Sciatic nerve (tissue), 2 donors: ENCODE measurements around the gene ALDH7A1. TPM values are rescaled to one million over a fixed set of nuclear protein-coding genes. Genes with fewer than 3 reads are reported as not detected.

ENCODE experiments used
- ATAC-seq: fragments of 200-7000 bp; cut with Tn5 transposase; one replicate; pipeline ENCODE4 v1.9.1; 2020; ENCODE audit warnings: mild to moderate bottlenecking, moderate library complexity
- DNase-seq: peaks from one replicate; pipeline ENCODE4 v3.0.0-alpha.2; 2020; ENCODE audit warnings: low spot score
- intact Hi-C: fragments of 100-400 bp; cut with DNase I; formaldehyde crosslinking; loops from one replicate; pipeline ENCODE4 v1.14.2; 2022
- total RNA-seq: library from RNA; stranded (reverse); fragmentation: NEBNext Ultra II Directional; extraction: Animal tissue kit (Norgen Biotek cat#: 25700); gene quantifications from one replicate; pipeline ENCODE4 v1.2.1, GENCODE V29; 2021
- donor health status: DM: no; HTN: no; CAD: no.
- donor health status: DM: no; HTN: no; CAD: no.

The ALDH7A1 gene
- total RNA-seq, 1 donor from 2014 or later, result 63.0 TPM

DNA sequence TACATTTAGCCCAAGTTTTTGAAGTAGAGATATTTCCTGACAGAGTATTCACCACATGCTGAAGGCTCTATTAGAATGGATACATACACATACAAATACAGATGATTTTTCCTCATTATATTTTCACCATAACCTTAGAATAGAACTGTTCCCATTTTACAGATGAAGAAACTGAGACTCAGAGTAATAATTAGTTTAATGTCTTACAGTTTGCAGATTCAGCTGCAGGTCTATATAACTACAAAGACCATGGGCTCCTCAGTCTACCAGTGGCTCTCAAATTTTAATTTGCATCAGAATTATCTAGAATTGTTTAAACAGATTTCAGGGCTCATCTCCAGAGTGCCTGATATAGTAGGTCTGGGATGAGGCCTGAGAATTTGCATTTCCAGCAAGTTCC lies 107.4 kb downstream of the ALDH7A1 start:
- intact Hi-C loops, result no loop called here
- ATAC-seq (no peak), DNase-seq (no peak)

DNA sequence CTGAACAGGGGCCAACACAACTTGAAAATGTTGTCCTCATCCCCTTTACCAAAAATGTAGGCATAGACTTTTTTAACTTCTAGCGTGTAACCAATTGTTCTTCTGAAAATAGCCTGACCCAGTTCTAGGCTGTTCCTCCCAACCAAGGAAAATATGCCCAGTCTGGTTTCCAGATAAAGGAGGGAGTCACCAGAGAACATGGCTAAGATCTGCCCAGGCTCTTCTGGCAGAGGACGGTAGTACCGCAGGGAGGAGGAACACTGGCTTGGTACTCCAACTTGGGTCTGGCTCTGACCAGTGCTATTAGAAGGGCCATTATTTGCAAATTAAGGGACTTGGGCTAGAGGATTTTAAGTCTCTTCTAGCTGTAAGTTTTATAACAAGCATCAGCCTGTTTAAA lies 108.7 kb downstream of the ALDH7A1 start:
- intact Hi-C loops, result no loop called here
- no peak for DNase-seq
- no peak for ATAC-seq

DNA sequence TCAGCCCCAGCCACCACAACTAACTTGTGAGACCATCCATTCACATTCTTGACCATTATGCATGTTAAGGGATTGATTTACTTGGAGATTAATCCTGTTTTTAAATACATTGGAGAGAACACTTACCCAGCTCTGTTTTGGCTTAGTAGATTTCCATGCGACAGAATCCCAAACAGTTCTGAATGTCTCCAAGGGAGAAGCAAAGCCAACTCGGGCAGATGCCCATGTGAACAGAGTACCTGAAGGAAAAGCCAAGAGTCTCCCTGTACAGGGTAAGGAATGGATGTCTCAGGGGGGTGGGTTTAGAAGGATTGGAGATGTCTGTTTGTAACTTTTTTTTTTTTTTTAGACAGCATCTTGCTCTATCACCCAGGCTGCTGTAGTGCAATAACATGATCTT lies 110.8 kb downstream of the ALDH7A1 start:
- intact Hi-C loops, result no loop called here
- DNase-seq (no peak), ATAC-seq (no peak)

DNA sequence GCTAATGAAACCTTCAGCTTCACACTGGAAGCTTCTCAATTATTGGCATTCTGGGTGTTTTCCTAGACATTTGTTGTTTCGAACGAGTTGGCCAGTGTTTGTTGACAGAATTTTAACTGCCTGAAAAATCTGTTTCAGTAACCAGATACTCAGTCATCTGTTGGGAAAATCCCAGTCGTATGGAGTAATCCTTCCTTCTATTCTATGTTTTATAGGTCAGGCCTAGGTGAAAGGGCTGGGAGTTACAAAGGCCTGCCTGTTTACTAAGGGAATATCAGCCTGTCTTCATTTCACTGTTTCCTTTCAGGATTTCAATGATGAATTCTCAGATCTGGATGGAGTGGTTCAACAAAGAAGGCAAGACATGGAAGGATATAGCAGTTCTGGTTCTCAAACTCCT lies 111.9 kb downstream of the ALDH7A1 start:
- intact Hi-C loops, result no loop called here
- peak; percentile 43 for ATAC-seq

DNA sequence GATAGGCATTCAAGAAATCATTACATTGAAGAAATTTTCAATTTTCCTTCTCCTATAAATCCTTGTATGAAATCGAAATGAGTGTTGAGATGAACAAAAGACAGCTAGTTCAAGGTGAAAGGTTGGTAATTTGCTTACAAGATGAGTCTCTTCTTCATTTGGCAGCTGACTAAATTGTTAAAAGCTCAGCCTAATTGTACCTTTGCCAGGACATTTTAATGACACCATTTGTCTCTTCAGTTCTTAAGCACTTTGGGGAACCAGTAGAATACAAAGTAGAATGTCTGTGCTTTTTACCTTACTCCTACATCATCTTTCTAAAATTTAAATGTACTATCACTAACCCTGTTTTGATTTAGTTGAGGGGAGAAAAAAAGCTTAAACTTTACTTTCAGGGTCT lies 112.4 kb downstream of the ALDH7A1 start:
- ATAC-seq (no peak), DNase-seq (no peak)
- intact Hi-C loops, result no loop called here

More for the DNA sequence above, 111.9 kb downstream of the ALDH7A1 start:
- no peak for DNase-seq

DNA sequence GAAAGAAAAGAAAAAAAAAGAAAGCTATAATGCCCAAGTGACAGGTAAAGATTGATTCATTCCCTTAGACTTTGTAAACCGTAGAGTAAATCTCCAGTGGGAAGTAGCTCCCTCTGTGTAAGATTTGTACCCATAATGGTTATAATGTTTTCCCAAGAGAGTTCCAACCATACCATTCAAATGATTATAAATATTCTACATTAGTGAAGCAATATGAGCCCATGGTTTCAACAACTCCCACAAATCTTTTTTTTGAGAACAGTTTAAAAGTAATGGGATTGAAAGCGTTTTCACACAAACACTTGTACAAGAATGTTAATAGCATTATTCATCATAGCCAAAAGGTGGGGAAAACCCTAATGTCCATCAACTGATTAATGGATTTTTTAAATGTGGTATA lies 113.8 kb downstream of the ALDH7A1 start:
- intact Hi-C loops, result no loop called here
- DNase-seq (no peak), ATAC-seq (no peak)

Other genes with a start within 250 kb of the ALDH7A1 start
- 42.3 TPM for gene GRAMD2B, start 171.8 kb downstream of the ALDH7A1 start, total RNA-seq
- gene PHAX, start 5.7 kb upstream of the ALDH7A1 start, total RNA-seq, result 42.5 TPM
- 9.2 TPM for gene LMNB1, start 181.9 kb upstream of the ALDH7A1 start, total RNA-seq